Chondrocyte (in vitro differentiated cells): Measurements from ENCODE around the gene ERMAP. TPM values are rescaled to one million over a fixed set of nuclear protein-coding genes. Genes with fewer than 3 reads are reported as not detected.

Experiments used
- DNase-seq: peaks from one replicate; pipeline ENCODE4 v3.0.0; 2021; ENCODE audit warnings: mixed read lengths, low spot score
- H3K27ac Mint-ChIP-seq: one replicate; pipeline ENCODE4 v1.8.0; 2021; ENCODE audit warnings: mild to moderate bottlenecking, moderate library complexity, mixed read lengths; ENCODE audit not compliant: unreplicated experiment
- H3K27me3 Mint-ChIP-seq: 2 replicates; pipeline ENCODE4 v1.8.0; 2021; ENCODE audit warnings: low read depth, mixed read lengths
- H3K36me3 Mint-ChIP-seq: 2 replicates; pipeline ENCODE4 v1.8.0; 2021; ENCODE audit warnings: low read depth, mixed read lengths
- H3K4me1 Mint-ChIP-seq: 2 replicates; pipeline ENCODE4 v1.8.0; 2021; ENCODE audit warnings: low read depth, mild to moderate bottlenecking, mixed read lengths
- H3K4me3 Mint-ChIP-seq: one replicate; pipeline ENCODE4 v1.8.0; 2021; ENCODE audit warnings: mild to moderate bottlenecking, moderate library complexity, mixed read lengths; ENCODE audit not compliant: unreplicated experiment
- H3K9me3 Mint-ChIP-seq: 2 replicates; pipeline ENCODE4 v1.8.0; 2021; ENCODE audit warnings: low read depth, mixed read lengths
- total RNA-seq: library from RNA; stranded (reverse); gene quantifications from 3 replicates; pipeline ENCODE4 v1.2.1, GENCODE V29; 2021
- TF ChIP-seq, protein P1 (sequence below): fragments of 200-600 bp; sonication (generic); IDR thresholded peaks from 2 replicates; pipeline ENCODE4 v1.5.0; 2021; ENCODE audit warnings: antibody characterized with exemption, mild to moderate bottlenecking, moderate library complexity

The ERMAP gene
- total RNA-seq, 1 donor from 2014 or later: 13.7 TPM

DNA sequence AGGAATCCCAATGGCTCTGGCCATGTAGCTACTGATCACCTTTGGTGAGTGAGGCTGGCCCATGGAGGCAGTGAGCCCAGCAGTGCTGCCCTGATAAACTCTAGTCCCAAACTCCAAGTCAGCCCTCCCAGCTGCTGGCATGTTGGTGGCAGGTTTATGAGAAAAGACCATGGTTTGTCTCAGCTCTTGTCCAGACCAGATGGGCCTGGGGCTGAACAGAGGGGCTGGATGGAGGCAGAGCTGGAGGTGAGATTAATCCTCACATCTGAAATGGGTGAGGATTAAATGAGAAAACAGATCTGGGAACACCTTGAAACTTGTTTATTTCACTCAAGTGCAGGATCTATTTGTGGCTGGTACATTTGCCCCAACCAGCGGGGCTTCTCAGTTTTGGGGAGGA lies 28.9 kb upstream of the ERMAP start:
- Mint-ChIP-seq H3K4me1 (no peaks in the 10 kb centered on the region), H3K9me3 (no peaks in the 10 kb centered on the region), H3K4me3 (no peak overlapping the region), H3K27me3 (no peaks in the 10 kb centered on the region), H3K27ac (peak overlapping the region; percentile 22), H3K36me3 (peaks cover 4% of the 10 kb centered on the region)
- TF ChIP-seq, protein P1, sequence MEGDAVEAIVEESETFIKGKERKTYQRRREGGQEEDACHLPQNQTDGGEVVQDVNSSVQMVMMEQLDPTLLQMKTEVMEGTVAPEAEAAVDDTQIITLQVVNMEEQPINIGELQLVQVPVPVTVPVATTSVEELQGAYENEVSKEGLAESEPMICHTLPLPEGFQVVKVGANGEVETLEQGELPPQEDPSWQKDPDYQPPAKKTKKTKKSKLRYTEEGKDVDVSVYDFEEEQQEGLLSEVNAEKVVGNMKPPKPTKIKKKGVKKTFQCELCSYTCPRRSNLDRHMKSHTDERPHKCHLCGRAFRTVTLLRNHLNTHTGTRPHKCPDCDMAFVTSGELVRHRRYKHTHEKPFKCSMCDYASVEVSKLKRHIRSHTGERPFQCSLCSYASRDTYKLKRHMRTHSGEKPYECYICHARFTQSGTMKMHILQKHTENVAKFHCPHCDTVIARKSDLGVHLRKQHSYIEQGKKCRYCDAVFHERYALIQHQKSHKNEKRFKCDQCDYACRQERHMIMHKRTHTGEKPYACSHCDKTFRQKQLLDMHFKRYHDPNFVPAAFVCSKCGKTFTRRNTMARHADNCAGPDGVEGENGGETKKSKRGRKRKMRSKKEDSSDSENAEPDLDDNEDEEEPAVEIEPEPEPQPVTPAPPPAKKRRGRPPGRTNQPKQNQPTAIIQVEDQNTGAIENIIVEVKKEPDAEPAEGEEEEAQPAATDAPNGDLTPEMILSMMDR: no peak
- no peak for DNase-seq

DNA sequence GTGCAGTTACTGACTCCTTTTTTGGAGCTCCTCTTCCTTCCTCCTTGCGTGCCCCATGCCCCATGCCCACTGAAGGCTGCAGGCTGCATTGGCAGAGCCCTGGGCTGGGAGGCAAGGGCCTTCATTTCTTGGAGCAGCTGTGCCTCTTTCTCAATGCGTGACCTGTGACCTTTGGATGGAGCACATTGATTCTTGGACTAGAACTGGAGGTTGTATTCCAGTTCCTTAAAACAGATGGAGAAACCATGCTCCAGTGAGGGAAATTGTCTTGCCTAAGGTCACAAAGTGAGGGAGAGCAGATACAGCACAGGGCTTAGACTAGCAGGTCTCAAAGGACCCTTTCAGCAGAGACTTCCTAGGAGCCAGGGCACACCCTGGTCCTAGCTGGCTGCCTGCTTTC lies 23.1 kb upstream of the ERMAP start:
- TF ChIP-seq, protein P1: no peak
- Mint-ChIP-seq H3K36me3 (no peaks in the 10 kb centered on the region), H3K27ac (no peak overlapping the region), H3K4me1 (no peaks in the 10 kb centered on the region), H3K4me3 (no peak overlapping the region), H3K9me3 (no peaks in the 10 kb centered on the region), H3K27me3 (no peaks in the 10 kb centered on the region)
- no peak for DNase-seq

DNA sequence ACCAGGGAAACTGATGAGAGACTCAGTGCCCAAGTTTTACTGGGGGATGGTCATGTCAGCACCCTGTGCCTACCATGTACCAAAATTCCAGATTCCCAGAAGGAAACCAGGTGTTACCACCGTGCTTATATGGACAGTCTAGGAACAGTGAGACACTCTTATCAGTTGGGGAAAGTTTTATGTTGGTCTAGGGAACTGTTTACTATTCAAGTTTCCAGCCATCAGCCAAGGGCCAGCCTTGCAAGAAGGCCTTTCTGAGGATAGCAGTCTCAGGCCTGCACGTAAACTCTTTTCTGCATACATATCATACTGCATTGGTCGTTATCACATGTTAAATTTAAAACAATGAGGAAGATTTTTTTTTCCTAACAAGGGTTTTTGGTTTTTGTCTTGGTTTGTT lies 19.5 kb upstream of the ERMAP start:
- H3K27me3 Mint-ChIP-seq: no peaks in the 10 kb centered on the region
- H3K36me3 Mint-ChIP-seq: no peaks in the 10 kb centered on the region
- DNase-seq: no peak
- TF ChIP-seq, protein P1: no peak
- peaks cover 3% of the 10 kb centered on the region for H3K4me1 Mint-ChIP-seq
- H3K9me3 Mint-ChIP-seq: no peaks in the 10 kb centered on the region
- H3K4me3 Mint-ChIP-seq: no peak overlapping the region
- H3K27ac Mint-ChIP-seq: no peak overlapping the region

DNA sequence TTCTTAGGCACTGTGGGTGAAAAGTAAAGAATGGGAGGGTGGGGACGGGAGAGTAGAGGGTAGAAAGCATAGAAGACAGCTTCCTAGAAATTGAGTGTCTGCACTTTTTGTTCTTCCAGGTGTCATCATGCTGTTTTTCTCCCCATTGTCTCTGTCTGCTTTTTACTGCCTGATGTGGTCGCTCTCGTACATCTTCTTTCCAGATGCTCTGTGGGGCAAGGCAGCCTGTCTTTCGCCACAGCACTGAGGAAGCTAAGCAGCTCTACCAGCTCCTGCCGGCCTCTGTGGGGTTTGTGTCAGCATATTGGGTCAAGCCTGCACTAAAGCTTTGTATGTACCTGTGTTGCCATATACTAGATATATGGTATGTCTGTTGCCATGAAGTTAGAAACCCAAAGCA lies 18.9 kb upstream of the ERMAP start:
- Mint-ChIP-seq H3K4me3 (no peak overlapping the region), H3K4me1 (peaks cover 3% of the 10 kb centered on the region), H3K36me3 (no peaks in the 10 kb centered on the region), H3K27ac (no peak overlapping the region), H3K9me3 (no peaks in the 10 kb centered on the region), H3K27me3 (no peaks in the 10 kb centered on the region)
- TF ChIP-seq, protein P1: no peak
- no peak for DNase-seq

DNA sequence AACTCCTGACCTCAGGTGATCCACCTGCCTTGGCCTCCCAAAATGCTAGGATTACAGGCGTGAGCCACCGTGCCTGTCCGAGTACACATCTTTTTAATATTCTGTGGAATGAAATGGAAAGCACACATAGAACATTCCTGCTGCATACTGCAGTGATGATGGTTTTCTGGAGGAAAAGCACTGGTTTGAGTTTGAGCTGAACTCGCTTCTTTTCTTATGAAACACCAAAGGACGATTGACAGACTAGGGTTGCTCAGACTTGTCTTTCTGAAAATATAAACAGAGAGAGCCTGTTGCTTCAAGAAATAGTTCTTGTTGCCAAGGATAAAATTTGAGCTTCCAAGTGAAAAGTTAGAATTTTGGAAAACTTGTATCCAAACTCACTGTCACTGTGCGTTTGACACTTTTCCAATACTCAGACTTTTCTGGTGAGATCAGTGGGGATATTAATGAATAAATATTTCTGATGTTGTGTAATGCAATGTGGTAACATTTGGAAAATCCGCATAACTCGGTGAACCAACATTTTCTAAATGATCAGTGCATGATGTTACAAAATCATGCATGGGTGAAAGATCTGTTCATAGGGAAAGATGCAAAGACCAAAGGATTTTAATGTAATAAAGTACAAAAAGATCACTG lies 15.0 kb upstream of the ERMAP start:
- TF ChIP-seq, protein P1: no peak
- Mint-ChIP-seq H3K36me3 (peaks cover 9% of the 10 kb centered on the region), H3K4me3 (no peak overlapping the region), H3K4me1 (peaks cover 13% of the 10 kb centered on the region), H3K9me3 (peaks cover 6% of the 10 kb centered on the region), H3K27me3 (no peaks in the 10 kb centered on the region), H3K27ac (no peak overlapping the region)
- DNase-seq: no peak
